ENCODE results near the gene OMP.

The OMP gene

GRCh38 chr11:77125695-77126094 is 23.1 kb downstream of the OMP start:
- DNase-seq: no peak

- DNase-seq: no peak
These were observed 23.6 kb downstream of the OMP start for GRCh38 chr11:77126156-77126775.

GRCh38 chr11:77126861-77127234 is 24.2 kb downstream of the OMP start:
- DNase-seq: no peak

GRCh38 chr11:77127235-77127911 is 24.7 kb downstream of the OMP start:
- peak in 1 of 2 experiments; percentile 43 for DNase-seq

GRCh38 chr11:77127920-77128691 is 25.5 kb downstream of the OMP start, which contains the start of gene MYO7A:
MYO7A (plus strand) TSS chr11:77128246; CDS start chr11:77130635, 2,389 bp downstream.
- DNase-seq: no peak

- no peak for DNase-seq
These were observed 26.6 kb downstream of the OMP start for GRCh38 chr11:77129069-77129841.

GRCh38 chr11:77129842-77130756 is 27.5 kb downstream of the OMP start:
- no peak for DNase-seq

GRCh38 chr11:77130763-77131513 is 28.3 kb downstream of the OMP start:
- DNase-seq: no peak

- no peak for DNase-seq
These were observed 28.9 kb downstream of the OMP start for GRCh38 chr11:77131560-77131959.

GRCh38 chr11:77135069-77135468 is 32.4 kb downstream of the OMP start:
- DNase-seq: no peak

- DNase-seq: no peak
These were observed 33.4 kb downstream of the OMP start for GRCh38 chr11:77136074-77136473.

GRCh38 chr11:77136784-77137420 is 34.3 kb downstream of the OMP start:
- no peak for DNase-seq

- no peak for DNase-seq
These were observed 34.8 kb downstream of the OMP start for GRCh38 chr11:77137421-77137820.

GRCh38 chr11:77138106-77138649 is 35.5 kb downstream of the OMP start:
- no peak for DNase-seq

- no peak for DNase-seq
These were observed 36.6 kb downstream of the OMP start for GRCh38 chr11:77139201-77139600.

- DNase-seq: no peak
These were observed 37.7 kb downstream of the OMP start for GRCh38 chr11:77140231-77140851.

GRCh38 chr11:77141034-77141433 is 38.4 kb downstream of the OMP start:
- DNase-seq: no peak

GRCh38 chr11:77141475-77141874 is 38.8 kb downstream of the OMP start:
- no peak for DNase-seq

GRCh38 chr11:77142091-77142975 is 39.7 kb downstream of the OMP start:
- no peak for DNase-seq
